NB4 (cell line): ENCODE data around the gene ONECUT2.

ENCODE experiments used
- MYC ChIP-seq: IDR thresholded peaks from 2 replicates; pipeline ENCODE4 v1.6.1; 2011; ENCODE audit warnings: low read depth, low read length
- POLR2A ChIP-seq: IDR thresholded peaks from 2 replicates; pipeline ENCODE4 v1.6.1; 2011; ENCODE audit warnings: mild to moderate bottlenecking; ENCODE audit not compliant: insufficient read length; ENCODE audit errors: extremely low read depth
- TF ChIP-seq, protein P1 (sequence below): IDR thresholded peaks from one replicate; pipeline ENCODE4 v1.5.1; 2012; ENCODE audit warnings: low read depth, low read length
- TF ChIP-seq, protein P2 (sequence below): IDR thresholded peaks from 2 replicates; pipeline ENCODE4 v1.6.1; 2011; ENCODE audit warnings: low read depth, low read length

DNA sequence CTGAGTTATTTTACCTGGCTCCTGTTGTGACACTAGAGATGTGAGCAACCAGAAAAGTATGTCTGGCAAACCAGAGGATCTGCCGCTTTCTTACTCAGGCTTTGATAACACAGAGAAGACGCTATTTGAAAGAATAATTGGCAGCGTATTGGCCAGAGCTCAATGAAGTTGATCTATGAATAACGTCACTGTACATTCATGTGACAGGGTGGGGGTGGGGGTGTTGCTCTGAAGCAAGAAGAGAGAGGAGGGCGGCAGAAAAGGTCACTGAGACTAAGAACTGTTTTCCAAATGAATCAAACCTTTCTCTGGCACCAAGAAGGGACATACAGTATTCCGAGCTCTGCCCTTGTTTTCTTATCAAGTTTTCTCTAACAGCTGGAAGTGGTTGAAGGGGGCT lies 1.7 kb upstream of the ONECUT2 start:
- TF ChIP-seq, protein P1, sequence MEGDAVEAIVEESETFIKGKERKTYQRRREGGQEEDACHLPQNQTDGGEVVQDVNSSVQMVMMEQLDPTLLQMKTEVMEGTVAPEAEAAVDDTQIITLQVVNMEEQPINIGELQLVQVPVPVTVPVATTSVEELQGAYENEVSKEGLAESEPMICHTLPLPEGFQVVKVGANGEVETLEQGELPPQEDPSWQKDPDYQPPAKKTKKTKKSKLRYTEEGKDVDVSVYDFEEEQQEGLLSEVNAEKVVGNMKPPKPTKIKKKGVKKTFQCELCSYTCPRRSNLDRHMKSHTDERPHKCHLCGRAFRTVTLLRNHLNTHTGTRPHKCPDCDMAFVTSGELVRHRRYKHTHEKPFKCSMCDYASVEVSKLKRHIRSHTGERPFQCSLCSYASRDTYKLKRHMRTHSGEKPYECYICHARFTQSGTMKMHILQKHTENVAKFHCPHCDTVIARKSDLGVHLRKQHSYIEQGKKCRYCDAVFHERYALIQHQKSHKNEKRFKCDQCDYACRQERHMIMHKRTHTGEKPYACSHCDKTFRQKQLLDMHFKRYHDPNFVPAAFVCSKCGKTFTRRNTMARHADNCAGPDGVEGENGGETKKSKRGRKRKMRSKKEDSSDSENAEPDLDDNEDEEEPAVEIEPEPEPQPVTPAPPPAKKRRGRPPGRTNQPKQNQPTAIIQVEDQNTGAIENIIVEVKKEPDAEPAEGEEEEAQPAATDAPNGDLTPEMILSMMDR: no peak
- no peak for TF ChIP-seq POLR2A
- no peak for TF ChIP-seq MYC
- TF ChIP-seq, protein P2, sequence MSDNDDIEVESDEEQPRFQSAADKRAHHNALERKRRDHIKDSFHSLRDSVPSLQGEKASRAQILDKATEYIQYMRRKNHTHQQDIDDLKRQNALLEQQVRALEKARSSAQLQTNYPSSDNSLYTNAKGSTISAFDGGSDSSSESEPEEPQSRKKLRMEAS: no peak
